ENCODE data around the gene EP400.

DNA sequence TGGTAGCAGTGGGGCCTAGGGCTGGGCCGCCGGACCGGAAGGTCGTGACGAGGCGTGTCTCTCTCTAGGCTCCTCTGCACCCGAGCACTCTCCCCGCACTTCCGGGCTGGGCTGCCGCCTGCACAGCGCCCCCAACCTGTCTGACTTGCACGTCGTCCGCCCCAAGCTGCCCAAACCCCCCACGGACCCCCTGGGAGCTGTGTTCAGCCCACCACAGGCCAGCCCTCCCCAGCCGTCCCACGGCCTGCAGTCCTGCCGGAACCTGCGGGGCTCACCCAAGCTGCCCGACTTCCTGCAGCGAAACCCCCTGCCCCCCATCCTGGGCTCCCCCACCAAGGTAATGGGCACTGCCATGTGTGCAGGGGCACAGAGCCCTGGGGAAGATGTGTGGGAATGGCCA lies 33.9 kb upstream of the EP400 start:
- TF ChIP-seq GATA3 (IDR thresholded peaks at IDR 0.05; ENCODE audit: low read depth, low read length) (no peak), GATA2 (IDR thresholded peaks at IDR 0.05; ENCODE audit: low read depth, low read length) (no peak)

Measured in SH-SY5Y (cell line).